Mesenchymal stem cell (in vitro differentiated cells and primary cell): ENCODE data around the gene EFHC1.

ENCODE experiments used
- DNase-seq: peaks from one replicate; pipeline ENCODE4 v3.0.0-alpha.2; 2013
- H2AFZ ChIP-seq: one replicate; pipeline ENCODE4 v1.6.1; 2013; ENCODE audit warnings: low read depth, mild to moderate bottlenecking, control low read depth, inconsistent platforms, low read length, moderate library complexity
- H2AK5ac ChIP-seq: 2 replicates; pipeline ENCODE4 v1.6.1; 2013; ENCODE audit warnings: low read length, moderate library complexity, mild to moderate bottlenecking, inconsistent platforms; ENCODE audit not compliant: severe bottlenecking
- H2BK120ac ChIP-seq: one replicate; pipeline ENCODE4 v1.6.1; 2013; ENCODE audit warnings: low read depth, mild to moderate bottlenecking, inconsistent platforms, low read length, moderate library complexity
- H2BK12ac ChIP-seq, 2 experiments: one replicate each; pipeline ENCODE4 v1.6.1; 2013; ENCODE audit warnings: inconsistent platforms in 2 of 2, low read length in 2 of 2, mild to moderate bottlenecking in 2 of 2, moderate library complexity in 2 of 2, control low read depth in 1 of 2
- H2BK15ac ChIP-seq: one replicate; pipeline ENCODE4 v1.6.1; 2013; ENCODE audit warnings: mild to moderate bottlenecking, low read depth, inconsistent platforms; ENCODE audit not compliant: poor library complexity, severe bottlenecking
- H2BK5ac ChIP-seq: 2 replicates; pipeline ENCODE4 v1.6.1; 2013; ENCODE audit warnings: low read depth, mild to moderate bottlenecking, low read length, control low read depth, inconsistent platforms; ENCODE audit not compliant: poor library complexity, severe bottlenecking
- H3K14ac ChIP-seq, 2 experiments: one replicate each; pipeline ENCODE4 v1.6.1; 2013; ENCODE audit warnings: inconsistent platforms in 2 of 2, low read length in 2 of 2, control low read depth in 1 of 2, mild to moderate bottlenecking in 1 of 2, moderate library complexity in 1 of 2
- H3K18ac ChIP-seq, 2 experiments: one replicate each; pipeline ENCODE4 v1.6.1; 2013; ENCODE audit warnings: inconsistent platforms in 2 of 2, low read length in 2 of 2, control low read depth in 1 of 2, low read depth in 1 of 2, mild to moderate bottlenecking in 1 of 2
- H3K23ac ChIP-seq, 2 experiments: one replicate each; pipeline ENCODE4 v1.6.1; 2013; ENCODE audit warnings: inconsistent platforms in 2 of 2, low read length in 2 of 2, mild to moderate bottlenecking in 2 of 2, moderate library complexity in 2 of 2, control low read depth in 1 of 2
- H3K27ac ChIP-seq: 2 replicates; pipeline ENCODE4 v1.5.1; 2013; ENCODE audit warnings: mild to moderate bottlenecking, moderate library complexity, low read length, control low read depth, inconsistent platforms; ENCODE audit not compliant: poor library complexity, severe bottlenecking
- H3K27me3 ChIP-seq, 2 experiments: 2 replicates each; pipeline versions ENCODE4 v1.6.1 to v1.7.0; 2013; ENCODE audit warnings: low read length in 2 of 2, mild to moderate bottlenecking in 2 of 2, moderate library complexity in 2 of 2, control low read depth in 1 of 2, inconsistent platforms in 1 of 2; ENCODE audit not compliant: control insufficient read depth in 1 of 2, insufficient read depth in 1 of 2
- H3K36me3 ChIP-seq, 2 experiments: 2 replicates each; pipeline versions ENCODE4 v1.6.1 to v1.7.0; 2013; ENCODE audit warnings: low read length in 2 of 2, control low read depth in 1 of 2, inconsistent platforms in 1 of 2, low read depth in 1 of 2, mild to moderate bottlenecking in 1 of 2; ENCODE audit not compliant: insufficient read depth in 2 of 2, control insufficient read depth in 1 of 2
- H3K4ac ChIP-seq, 2 experiments: one replicate each; pipeline ENCODE4 v1.6.1; 2013; ENCODE audit warnings: inconsistent platforms in 2 of 2, low read length in 2 of 2, mild to moderate bottlenecking in 2 of 2, moderate library complexity in 2 of 2, control low read depth in 1 of 2, low read depth in 1 of 2
- H3K4me1 ChIP-seq: 2 replicates; pipeline ENCODE4 v1.6.1; 2013; ENCODE audit warnings: low read depth, low read length, control low read depth; ENCODE audit not compliant: control insufficient read depth, insufficient read depth
- H3K4me2 ChIP-seq: 2 replicates; pipeline ENCODE4 v1.6.1; 2013; ENCODE audit warnings: low read length, mild to moderate bottlenecking, inconsistent platforms; ENCODE audit not compliant: poor library complexity, severe bottlenecking
- H3K4me3 ChIP-seq, 2 experiments: 2 replicates each; pipeline versions ENCODE4 v1.5.1 to v1.7.0; 2013; ENCODE audit warnings: low read length in 2 of 2, mild to moderate bottlenecking in 2 of 2, control low read depth in 1 of 2, low read depth in 1 of 2; ENCODE audit not compliant: insufficient read depth in 1 of 2
- H3K79me1 ChIP-seq: replicated peaks from 2 replicates; pipeline ENCODE4 v1.6.1; 2013; ENCODE audit warnings: mild to moderate bottlenecking, control low read depth, low read length, inconsistent platforms; ENCODE audit not compliant: poor library complexity, severe bottlenecking
- H3K9ac ChIP-seq: 2 replicates; pipeline ENCODE4 v1.7.0; 2013; ENCODE audit warnings: mild to moderate bottlenecking, low read length, moderate library complexity
- H3K9me3 ChIP-seq: 2 replicates; pipeline ENCODE4 v1.7.0; 2013; ENCODE audit warnings: mild to moderate bottlenecking, low read length; ENCODE audit not compliant: control insufficient read depth
- H4K8ac ChIP-seq: one replicate; pipeline ENCODE4 v1.6.1; 2013; ENCODE audit warnings: inconsistent platforms, mild to moderate bottlenecking, low read length, moderate library complexity
- H4K91ac ChIP-seq: one replicate; pipeline ENCODE4 v1.6.1; 2013; ENCODE audit warnings: mild to moderate bottlenecking, low read length, inconsistent platforms
- WGBS: methylation state at CpG from one replicate; pipeline ENCODE4 v1.1.7; 2013; ENCODE audit warnings: mixed read lengths; 5-methylcytosine and 5-hydroxymethylcytosine counted together

EFHC1 gene

GRCh38 chr6:52550014-52550575 lies 130.0 kb downstream of the EFHC1 start:
- Histone ChIP-seq H3K9ac (no peak overlapping the region), H3K18ac (peak overlapping the region in 1 of 2 experiments; percentile 12), H3K4me2 (no peak overlapping the region), H2BK5ac (no peak overlapping the region), H3K79me1 (no peaks in the 10 kb centered on the region), H4K91ac (no peak overlapping the region), H3K36me3 (peaks cover 9 to 55% of the 10 kb centered on the region in 2 experiments), H2BK120ac (no peak overlapping the region), H3K4ac (peak overlapping the region in 1 of 2 experiments; percentile 4), H3K4me3 (no peak overlapping the region), H4K8ac (no peak overlapping the region), H2AK5ac (peak overlapping the region; percentile 28), H2BK15ac (no peak overlapping the region), H3K4me1 (peaks cover 53% of the 10 kb centered on the region), H3K14ac (no peak overlapping the region), H3K23ac (no peak overlapping the region), H2AFZ (no peak overlapping the region), H3K27me3 (no peaks in the 10 kb centered on the region), H2BK12ac (peak overlapping the region in 1 of 2 experiments; percentile 15), H3K9me3 (no peaks in the 10 kb centered on the region), H3K27ac (peak overlapping the region; percentile 96)
- DNase-seq: no peak
- 62% methylated on average over 6 of the region's 6 CpGs for WGBS

GRCh38 chr6:52550870-52551269 lies 130.7 kb downstream of the EFHC1 start:
- Histone ChIP-seq H3K18ac (peak overlapping the region; percentile 50 to 73), H2BK12ac (peak overlapping the region; percentile 34 to 38), H2AFZ (no peak overlapping the region), H3K9me3 (no peaks in the 10 kb centered on the region), H4K8ac (peak overlapping the region; percentile 5), H2BK120ac (no peak overlapping the region), H3K36me3 (peaks cover 8 to 51% of the 10 kb centered on the region in 2 experiments), H3K27me3 (no peaks in the 10 kb centered on the region), H3K9ac (peak overlapping the region; percentile 65), H3K4me2 (no peak overlapping the region), H2AK5ac (peak overlapping the region; percentile 95), H4K91ac (peak overlapping the region; percentile 4), H3K4me3 (no peak overlapping the region), H3K14ac (peak overlapping the region in 1 of 2 experiments; percentile 48), H2BK15ac (no peak overlapping the region), H3K4me1 (peaks cover 47% of the 10 kb centered on the region), H3K4ac (peak overlapping the region in 1 of 2 experiments; percentile 13), H3K79me1 (no peaks in the 10 kb centered on the region), H3K23ac (no peak overlapping the region), H3K27ac (peak overlapping the region; percentile 96), H2BK5ac (peak overlapping the region; percentile 93)
- WGBS: 91% methylated on average over 5 of the region's 5 CpGs
- DNase-seq: no peak

- peak overlapping the region; percentile 75 for H2BK5ac ChIP-seq
- no peak overlapping the region for H2AFZ ChIP-seq
- peak; percentile 60 for DNase-seq
- H3K4me3 ChIP-seq: peak overlapping the region in 1 of 2 experiments; percentile 30
- H4K8ac ChIP-seq: peak overlapping the region; percentile 83
- peaks cover 48% of the 10 kb centered on the region for H3K4me1 ChIP-seq
- peak overlapping the region; percentile 91 for H2BK120ac ChIP-seq
- 25% methylated on average over 13 of the region's 13 CpGs for WGBS
- peak overlapping the region in 1 of 2 experiments; percentile 8 for H3K23ac ChIP-seq
- peak overlapping the region; percentile 95 for H2AK5ac ChIP-seq
- H3K36me3 ChIP-seq: peaks cover 5 to 43% of the 10 kb centered on the region in 2 experiments
- peak overlapping the region; percentile 35 to 47 for H3K18ac ChIP-seq
- peak overlapping the region; percentile 31 for H3K4me2 ChIP-seq
- H2BK15ac ChIP-seq: no peak overlapping the region
- no peaks in the 10 kb centered on the region for H3K79me1 ChIP-seq
- H3K9me3 ChIP-seq: no peaks in the 10 kb centered on the region
- H3K4ac ChIP-seq: peak overlapping the region in 1 of 2 experiments; percentile 13
- H3K27ac ChIP-seq: peak overlapping the region; percentile 96
- H3K14ac ChIP-seq: no peak overlapping the region
- H3K27me3 ChIP-seq: no peaks in the 10 kb centered on the region
- H3K9ac ChIP-seq: peak overlapping the region; percentile 65
- peak overlapping the region; percentile 95 for H4K91ac ChIP-seq
- peak overlapping the region in 1 of 2 experiments; percentile 72 for H2BK12ac ChIP-seq
These were observed 131.5 kb downstream of the EFHC1 start for GRCh38 chr6:52551483-52552277.

GRCh38 chr6:52552278-52552643 lies 132.1 kb downstream of the EFHC1 start:
- WGBS: 53% methylated on average over 4 of the region's 6 CpGs
- H3K27ac ChIP-seq: peak overlapping the region; percentile 96

More at GRCh38 chr6:52552278-52552643, 132.1 kb downstream of the EFHC1 start:
- Histone ChIP-seq H3K23ac (peak overlapping the region in 1 of 2 experiments; percentile 8), H2BK120ac (peak overlapping the region; percentile 91), H3K4me2 (peak overlapping the region; percentile 31), H3K14ac (no peak overlapping the region), H3K9me3 (no peaks in the 10 kb centered on the region), H3K36me3 (peaks cover 5 to 37% of the 10 kb centered on the region in 2 experiments), H2BK15ac (no peak overlapping the region), H4K8ac (peak overlapping the region; percentile 83), H3K4me3 (no peak overlapping the region), H2AK5ac (peak overlapping the region; percentile 46), H2AFZ (no peak overlapping the region), H3K27me3 (no peaks in the 10 kb centered on the region), H3K4ac (peak overlapping the region in 1 of 2 experiments; percentile 57), H3K4me1 (peaks cover 44% of the 10 kb centered on the region), H2BK12ac (peak overlapping the region in 1 of 2 experiments; percentile 72), H3K9ac (peak overlapping the region; percentile 65), H3K18ac (peak overlapping the region; percentile 35 to 47), H4K91ac (peak overlapping the region; percentile 95), H2BK5ac (peak overlapping the region; percentile 75), H3K79me1 (no peaks in the 10 kb centered on the region)
- no peak for DNase-seq
